GM12801 (cell line): Measurements from ENCODE around the gene AURKA.

Source experiments
- CTCF ChIP-seq: IDR thresholded peaks from one replicate; pipeline ENCODE4 v1.5.1; 2011; ENCODE audit warnings: control low read depth; ENCODE audit not compliant: insufficient read length; ENCODE audit errors: extremely low read depth

AURKA gene

GRCh38 chr20:56362833-56363413 lies 29.1 kb downstream of the AURKA start:
- TF ChIP-seq CTCF: no peak

- no peak for TF ChIP-seq CTCF
Observed at GRCh38 chr20:56361900-56362299, 30.1 kb downstream of the AURKA start.

GRCh38 chr20:56360908-56361205 lies 31.2 kb downstream of the AURKA start:
- no peak for TF ChIP-seq CTCF

- TF ChIP-seq CTCF: no peak
Observed at GRCh38 chr20:56360133-56360907, 31.7 kb downstream of the AURKA start.

GRCh38 chr20:56359212-56360132 lies 32.5 kb downstream of the AURKA start:
- no peak for TF ChIP-seq CTCF

- TF ChIP-seq CTCF: no peak
Observed at GRCh38 chr20:56358600-56359211, 33.3 kb downstream of the AURKA start, which contains the start of gene FAM210B. TSS of gene FAM210B (plus strand) at chr20:56358974. CDS start at chr20:56359006, 32 bp downstream.

- no peak for TF ChIP-seq CTCF
Observed at GRCh38 chr20:56358070-56358469, 33.9 kb downstream of the AURKA start.
